DOHH2 (cell line): ENCODE data around the gene CCM2.

ENCODE experiments used
- CTCF ChIP-seq: fragments of 200-600 bp; sonication (generic); IDR thresholded peaks from one replicate; pipeline ENCODE4 v1.5.1; 2014; ENCODE audit warnings: antibody characterized with exemption, mild to moderate bottlenecking, low read depth, low read length; ENCODE audit not compliant: poor library complexity, severe bottlenecking
- EZH2phosphoT487 ChIP-seq: fragments of 200-600 bp; sonication (generic); IDR thresholded peaks from 2 replicates; pipeline ENCODE4 v1.6.1; 2017; ENCODE audit warnings: borderline replicate concordance, mild to moderate bottlenecking, antibody characterized with exemption, low read length, moderate library complexity, mixed read lengths

- TF ChIP-seq CTCF (no peak), EZH2phosphoT487 (no peak)
Observed at GRCh38 chr7:45098983-45099839, 99.2 kb downstream of the CCM2 start.
